Activated CD8-positive, alpha-beta T cell treated with anti-CD3 and anti-CD28 coated beads for 36 hours (primary cell): ENCODE measurements around the gene MGMT. TPM values are rescaled to one million over a fixed set of nuclear protein-coding genes. Genes with fewer than 3 reads are reported as not detected.

Experiments used
- ATAC-seq: fragments of 200-7000 bp; cut with Tn5 transposase; one replicate; pipeline ENCODE4 v1.10.0; 2021; ENCODE audit warnings: mild to moderate bottlenecking, moderate library complexity
- CTCF ChIA-PET: fragments of 350-600 bp; sonication (Branson Sonifier 250); formaldehyde crosslinking; loops from one replicate; lab custom pipeline; 2021; ENCODE audit warnings: antibody characterized with exemption; lab: Charles Lee
- POLR2A ChIA-PET: fragments of 350-600 bp; sonication (Branson Sonifier 250); formaldehyde crosslinking; loops from one replicate; lab custom pipeline; 2021; ENCODE audit warnings: antibody characterized with exemption; lab: Charles Lee
- DNase-seq: peaks from one replicate; pipeline ENCODE4 v3.0.0-alpha.2; 2020
- H3K27ac Mint-ChIP-seq: one replicate; pipeline ENCODE4 v1.8.0; 2021; ENCODE audit warnings: mild to moderate bottlenecking, mixed read lengths
- H3K27me3 Mint-ChIP-seq: one replicate; pipeline ENCODE4 v1.8.0; 2021; ENCODE audit warnings: mixed read lengths
- H3K36me3 Mint-ChIP-seq: one replicate; pipeline ENCODE4 v1.8.0; 2021; ENCODE audit warnings: low read depth, mixed read lengths
- H3K4me1 Mint-ChIP-seq: one replicate; pipeline ENCODE4 v1.8.0; 2021; ENCODE audit warnings: low read depth, mixed read lengths
- H3K4me3 Mint-ChIP-seq: one replicate; pipeline ENCODE4 v1.8.0; 2021; ENCODE audit warnings: mild to moderate bottlenecking, moderate library complexity, mixed read lengths
- H3K9me3 Mint-ChIP-seq: one replicate; pipeline ENCODE4 v1.8.0; 2021; ENCODE audit warnings: mixed read lengths
- CTCF ChIP-seq: fragments of 200-600 bp; IDR thresholded peaks from one replicate; pipeline ENCODE4 v1.8.0; 2022; ENCODE audit warnings: antibody characterized with exemption, mild to moderate bottlenecking
- intact Hi-C: fragments of 100-400 bp; cut with micrococcal nuclease; formaldehyde crosslinking; loops from one replicate; pipeline ENCODE4 v1.10.0; 2022
- total RNA-seq, 2 experiments: library from RNA; stranded (reverse); gene quantifications; one replicate each; pipeline ENCODE4 v1.2.3, GENCODE V29; 2021

MGMT gene
- total RNA-seq, 2 experiments from 2014 or later, result 16.2 to 17.0 TPM

- H3K27me3 Mint-ChIP-seq, result no peaks in the 10 kb centered on the region
- TF ChIP-seq CTCF, result no peak
- intact Hi-C loops, result no loop called here
- POLR2A ChIA-PET, result no interaction called here
- H3K4me1 Mint-ChIP-seq, result peaks cover 2% of the 10 kb centered on the region
- CTCF ChIA-PET, result no interaction called here
- no peak overlapping the region for H3K4me3 Mint-ChIP-seq
- H3K9me3 Mint-ChIP-seq, result peaks cover 47% of the 10 kb centered on the region
- no peak for DNase-seq
- no peak overlapping the region for H3K27ac Mint-ChIP-seq
- H3K36me3 Mint-ChIP-seq, result peaks cover 42% of the 10 kb centered on the region
- ATAC-seq, result no peak
Observed at GRCh38 chr10:129486805-129487204, 19.8 kb downstream of the MGMT start.

DNA sequence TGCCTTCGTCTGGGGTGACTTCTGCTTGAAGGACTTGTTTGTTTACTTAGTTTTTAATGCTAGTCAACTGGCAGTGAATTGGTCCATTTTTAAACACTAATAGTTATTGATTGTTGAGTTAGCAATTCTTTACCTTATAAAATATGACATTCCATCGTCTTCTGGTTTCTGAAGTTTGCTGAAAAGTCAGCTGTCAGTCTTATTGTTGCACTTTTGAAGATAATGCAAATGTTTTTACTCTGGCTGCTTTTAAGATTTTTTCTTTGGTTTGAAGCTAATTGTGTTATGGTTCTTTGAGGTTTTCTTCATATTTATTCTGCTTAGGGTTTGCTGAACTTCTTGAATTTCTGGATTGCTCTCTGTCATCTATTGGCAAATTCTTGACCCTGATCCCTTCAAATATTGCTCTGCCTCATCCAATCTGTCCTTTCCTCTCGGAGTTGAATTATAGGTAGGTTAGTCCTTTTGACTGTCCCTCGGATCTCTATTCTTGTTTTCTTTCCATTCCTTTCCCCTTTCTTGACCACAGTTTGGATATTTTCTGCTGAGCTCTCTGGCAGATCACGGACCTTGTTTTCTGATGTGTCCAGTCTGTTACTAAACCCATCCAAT is 24.2 kb downstream of the MGMT start:
- CTCF ChIA-PET, result interaction anchor here (0.9 kb wide), 1 partner anchor 13 kb away, joined by 3 read pairs; no protein-coding TSS in a partner anchor
- intact Hi-C loops, result no loop called here

GRCh38 chr10:129494176-129494575 is 27.1 kb downstream of the MGMT start:
- ATAC-seq, result no peak
- ChIA-PET CTCF (no interaction called here), POLR2A (no interaction called here)
- Mint-ChIP-seq H3K4me3 (no peak overlapping the region), H3K27me3 (no peaks in the 10 kb centered on the region), H3K4me1 (peaks cover 20% of the 10 kb centered on the region), H3K9me3 (peaks cover 30% of the 10 kb centered on the region), H3K27ac (no peak overlapping the region), H3K36me3 (peaks cover 55% of the 10 kb centered on the region)
- DNase-seq, result no peak
- no peak for TF ChIP-seq CTCF
- intact Hi-C loops, result no loop called here

More for the DNA sequence above, 24.2 kb downstream of the MGMT start:
- no peak for TF ChIP-seq CTCF
- DNase-seq, result no peak
- POLR2A ChIA-PET, result no interaction called here
- Mint-ChIP-seq H3K4me1 (peaks cover 10% of the 10 kb centered on the region), H3K4me3 (no peak overlapping the region), H3K36me3 (peaks cover 40% of the 10 kb centered on the region), H3K27ac (no peak overlapping the region), H3K9me3 (peaks cover 26% of the 10 kb centered on the region), H3K27me3 (no peaks in the 10 kb centered on the region)
- ATAC-seq, result no peak

DNA sequence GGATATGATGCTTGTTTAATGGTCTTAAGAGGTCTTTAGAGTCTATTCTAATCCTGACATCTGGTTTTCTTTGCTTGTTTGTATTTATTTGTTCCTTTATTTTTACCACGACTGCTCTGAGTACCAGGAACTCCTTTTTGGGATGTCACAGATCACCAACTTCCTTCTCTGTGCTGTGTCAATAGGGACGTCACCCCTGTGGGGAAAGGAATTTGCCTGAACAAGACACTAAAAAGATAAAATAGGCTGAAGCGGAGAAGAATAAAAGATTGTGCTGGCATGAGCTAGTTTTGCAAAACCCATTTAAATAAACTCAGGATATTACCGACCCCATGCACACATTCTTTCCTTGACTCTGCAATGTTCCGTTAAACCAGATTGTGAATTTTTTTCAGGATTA is 27.7 kb downstream of the MGMT start:
- no peak for TF ChIP-seq CTCF
- intact Hi-C loops, result no loop called here
- ChIA-PET CTCF (no interaction called here), POLR2A (no interaction called here)
- no peak overlapping the region for H3K27ac Mint-ChIP-seq
- H3K4me3 Mint-ChIP-seq, result no peak overlapping the region
- no peak for DNase-seq
- peaks cover 20% of the 10 kb centered on the region for H3K4me1 Mint-ChIP-seq
- peaks cover 53% of the 10 kb centered on the region for H3K36me3 Mint-ChIP-seq
- no peak for ATAC-seq
- H3K27me3 Mint-ChIP-seq, result no peaks in the 10 kb centered on the region
- peaks cover 26% of the 10 kb centered on the region for H3K9me3 Mint-ChIP-seq

DNA sequence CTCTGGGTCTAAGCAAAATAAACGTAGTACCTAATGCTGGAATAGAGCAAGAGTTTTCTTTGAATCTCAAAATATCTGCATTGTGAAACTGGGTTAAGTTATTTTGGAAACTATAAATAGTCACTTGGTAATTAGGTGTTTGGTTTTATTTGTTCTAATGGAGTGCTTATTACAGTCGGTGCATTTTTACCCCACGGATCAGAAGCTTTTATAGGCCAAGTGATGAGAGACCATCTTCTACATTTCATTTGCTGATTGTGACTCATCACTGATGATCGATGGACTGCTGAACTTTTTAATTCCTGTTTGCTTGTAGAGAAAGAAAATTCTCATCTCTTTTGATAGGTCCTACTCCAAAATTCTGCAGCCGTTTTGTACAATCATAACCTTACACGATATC is 28.2 kb downstream of the MGMT start:
- DNase-seq (no peak), ATAC-seq (no peak)
- Mint-ChIP-seq H3K4me1 (peaks cover 20% of the 10 kb centered on the region), H3K4me3 (no peak overlapping the region), H3K27ac (no peak overlapping the region), H3K27me3 (no peaks in the 10 kb centered on the region), H3K36me3 (peaks cover 51% of the 10 kb centered on the region), H3K9me3 (peaks cover 25% of the 10 kb centered on the region)
- ChIA-PET CTCF (no interaction called here), POLR2A (no interaction called here)
- no peak for TF ChIP-seq CTCF
- intact Hi-C loops, result no loop called here
